CD4-positive, alpha-beta T cell (primary cell): ENCODE results near the gene GRIK1. TPM values are rescaled to one million over a fixed set of nuclear protein-coding genes. Genes with fewer than 3 reads are reported as not detected.

Experiments
- ATAC-seq: fragments of 200-7000 bp; cut with Tn5 transposase; one replicate; pipeline ENCODE4 v1.10.0; 2022; ENCODE audit warnings: mild to moderate bottlenecking; ENCODE audit not compliant: poor library complexity
- CTCF ChIA-PET: fragments of 350-600 bp; sonication (Branson Sonifier 250); formaldehyde crosslinking; loops from one replicate; lab custom pipeline; 2021; ENCODE audit warnings: antibody characterized with exemption, inconsistent platforms; lab: Charles Lee
- POLR2A ChIA-PET: fragments of 350-600 bp; sonication (Branson Sonifier 250); formaldehyde crosslinking; loops from one replicate; lab custom pipeline; 2021; ENCODE audit warnings: antibody characterized with exemption, inconsistent platforms; lab: Charles Lee
- DNase-seq, 14 experiments: peaks; one replicate each; pipeline ENCODE4 v3.0.0-alpha.2; 2013 to 2020; ENCODE audit warnings: mixed read lengths in 2 of 14
- H3K27ac ChIP-seq, 2 donors: one replicate each; pipeline versions ENCODE4 v1.5.1 to v1.7.0; 2013; ENCODE audit warnings: low read length in 2 of 2, low read depth in 1 of 2, mild to moderate bottlenecking in 1 of 2
- H3K27me3 ChIP-seq, 2 experiments: 1 replicate in 1 of 2; 2 replicates in 1 of 2; pipeline versions ENCODE4 v1.6.1 to v1.7.0; 2013; ENCODE audit warnings: low read length in 2 of 2, control low read depth in 1 of 2, mild to moderate bottlenecking in 1 of 2, moderate library complexity in 1 of 2; ENCODE audit not compliant: insufficient read depth in 2 of 2, control insufficient read depth in 1 of 2
- H3K36me3 ChIP-seq: one replicate; pipeline ENCODE4 v1.6.1; 2013; ENCODE audit warnings: low read length, control low read depth; ENCODE audit not compliant: insufficient read depth
- H3K4me1 ChIP-seq: one replicate; pipeline ENCODE4 v1.6.1; 2013; ENCODE audit warnings: low read length, control low read depth; ENCODE audit not compliant: insufficient read depth
- H3K4me3 ChIP-seq: one replicate; pipeline ENCODE4 v1.5.1; 2013; ENCODE audit warnings: mild to moderate bottlenecking, low read length, moderate library complexity
- H3K9me3 ChIP-seq, 2 experiments: 1 replicate in 1 of 2; 2 replicates in 1 of 2; pipeline versions ENCODE4 v1.6.1 to v1.7.0; 2013; ENCODE audit warnings: low read length in 2 of 2, mild to moderate bottlenecking in 2 of 2, control low read depth in 1 of 2, moderate library complexity in 1 of 2; ENCODE audit not compliant: control insufficient read depth in 1 of 2, insufficient read depth in 1 of 2
- H3K27ac Mint-ChIP-seq: one replicate; pipeline ENCODE4 v1.8.0; 2020; ENCODE audit warnings: mixed read lengths
- H3K27me3 Mint-ChIP-seq: one replicate; pipeline ENCODE4 v1.8.0; 2021; ENCODE audit warnings: mixed read lengths
- H3K36me3 Mint-ChIP-seq: one replicate; pipeline ENCODE4 v1.8.0; 2021; ENCODE audit warnings: low read depth, mixed read lengths
- H3K4me1 Mint-ChIP-seq: one replicate; pipeline ENCODE4 v1.8.0; 2021; ENCODE audit warnings: low read depth, mixed read lengths
- H3K4me3 Mint-ChIP-seq: one replicate; pipeline ENCODE4 v1.8.0; 2020; ENCODE audit warnings: mild to moderate bottlenecking, mixed read lengths
- H3K9me3 Mint-ChIP-seq: one replicate; pipeline ENCODE4 v1.8.0; 2020; ENCODE audit warnings: mixed read lengths
- intact Hi-C, 2 experiments: fragments of 100-400 bp; cut with DNase I in 1 of 2; cut with micrococcal nuclease in 1 of 2; formaldehyde crosslinking; loops; one replicate each; pipeline versions ENCODE4 v1.15.1 to v1.9.0; 2023 to 2025; cut with DNase I, micrococcal nuclease
- total RNA-seq, 174 experiments: library from RNA in 2 of 174; stranded (reverse) in 2 of 174; gene quantifications; one replicate each; pipeline ENCODE4 v1.2.3 and lab custom pipeline; 2021 to 2026
- TF ChIP-seq, protein P1 (sequence below): fragments of 200-600 bp; IDR thresholded peaks from one replicate; pipeline ENCODE4 v1.8.0; 2022; ENCODE audit warnings: antibody characterized with exemption, mild to moderate bottlenecking

The GRIK1 gene
- total RNA-seq, 2 experiments from 2014 or later = not detected

DNA sequence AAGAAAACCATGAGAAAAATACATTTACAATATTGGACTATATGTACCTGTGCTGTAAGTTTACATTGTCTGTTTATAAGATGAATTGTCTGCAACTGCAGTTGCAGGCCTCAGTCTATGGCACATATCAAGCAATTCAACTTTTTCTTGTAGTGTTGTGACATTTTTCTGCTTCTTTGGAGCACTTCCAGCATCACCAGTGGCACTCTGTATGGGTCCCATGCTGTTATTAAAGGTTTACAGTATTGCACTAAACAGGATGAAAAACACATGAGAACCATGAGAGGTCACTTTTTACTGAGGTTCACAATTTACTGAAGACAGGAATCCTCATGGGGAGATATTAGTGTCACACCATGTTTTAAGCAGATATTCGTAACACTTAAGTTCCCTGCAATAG lies 118.6 kb downstream of the GRIK1 start:
- Mint-ChIP-seq H3K27me3 (peaks cover 9% of the 10 kb centered on the region), H3K36me3 (no peaks in the 10 kb centered on the region), H3K9me3 (no peaks in the 10 kb centered on the region), H3K4me1 (no peaks in the 10 kb centered on the region), H3K4me3 (no peak overlapping the region), H3K27ac (no peak overlapping the region)
- Histone ChIP-seq H3K4me1 (no peaks in the 10 kb centered on the region), H3K9me3 (no peaks in the 10 kb centered on the region), H3K27me3 (no peaks in the 10 kb centered on the region), H3K4me3 (no peak overlapping the region), H3K27ac (no peak overlapping the region), H3K36me3 (no peaks in the 10 kb centered on the region)
- intact Hi-C loops = no loop called here
- DNase-seq (no peak), ATAC-seq (no peak)
- TF ChIP-seq, protein P1, sequence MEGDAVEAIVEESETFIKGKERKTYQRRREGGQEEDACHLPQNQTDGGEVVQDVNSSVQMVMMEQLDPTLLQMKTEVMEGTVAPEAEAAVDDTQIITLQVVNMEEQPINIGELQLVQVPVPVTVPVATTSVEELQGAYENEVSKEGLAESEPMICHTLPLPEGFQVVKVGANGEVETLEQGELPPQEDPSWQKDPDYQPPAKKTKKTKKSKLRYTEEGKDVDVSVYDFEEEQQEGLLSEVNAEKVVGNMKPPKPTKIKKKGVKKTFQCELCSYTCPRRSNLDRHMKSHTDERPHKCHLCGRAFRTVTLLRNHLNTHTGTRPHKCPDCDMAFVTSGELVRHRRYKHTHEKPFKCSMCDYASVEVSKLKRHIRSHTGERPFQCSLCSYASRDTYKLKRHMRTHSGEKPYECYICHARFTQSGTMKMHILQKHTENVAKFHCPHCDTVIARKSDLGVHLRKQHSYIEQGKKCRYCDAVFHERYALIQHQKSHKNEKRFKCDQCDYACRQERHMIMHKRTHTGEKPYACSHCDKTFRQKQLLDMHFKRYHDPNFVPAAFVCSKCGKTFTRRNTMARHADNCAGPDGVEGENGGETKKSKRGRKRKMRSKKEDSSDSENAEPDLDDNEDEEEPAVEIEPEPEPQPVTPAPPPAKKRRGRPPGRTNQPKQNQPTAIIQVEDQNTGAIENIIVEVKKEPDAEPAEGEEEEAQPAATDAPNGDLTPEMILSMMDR = no peak
- CTCF ChIA-PET = no interaction called here
- POLR2A ChIA-PET = no interaction called here

DNA sequence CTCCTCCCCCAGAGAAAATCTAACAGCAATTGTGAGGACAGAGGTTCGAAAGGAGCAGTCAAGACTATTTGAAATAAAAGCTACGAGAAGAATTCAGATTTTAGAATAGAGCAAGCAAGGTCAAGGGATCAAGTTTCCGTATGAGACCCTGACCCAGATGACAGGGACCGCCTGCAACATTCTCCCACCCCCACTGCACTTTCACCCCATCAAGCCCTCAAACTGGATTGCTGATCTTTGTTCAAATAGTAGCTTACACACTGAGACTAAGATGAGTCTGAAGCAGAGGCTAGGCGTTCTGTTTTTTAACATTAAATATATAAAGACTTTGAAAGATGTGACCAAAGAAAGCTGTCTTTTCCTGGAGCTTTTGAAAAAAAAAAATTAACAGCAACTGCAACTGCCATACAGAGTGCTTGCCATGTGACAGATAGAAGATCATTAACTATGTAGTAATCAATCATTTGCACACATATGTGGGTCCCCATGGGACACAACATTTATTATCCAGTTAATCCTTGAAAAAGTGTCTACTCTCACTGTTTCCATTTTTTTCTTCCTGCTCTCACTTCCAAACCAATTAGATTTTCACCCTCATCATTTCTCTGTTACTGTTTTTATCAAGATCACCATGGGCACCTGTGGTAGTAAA lies 120.0 kb downstream of the GRIK1 start:
- H3K27me3 Mint-ChIP-seq = peaks cover 5% of the 10 kb centered on the region

DNA sequence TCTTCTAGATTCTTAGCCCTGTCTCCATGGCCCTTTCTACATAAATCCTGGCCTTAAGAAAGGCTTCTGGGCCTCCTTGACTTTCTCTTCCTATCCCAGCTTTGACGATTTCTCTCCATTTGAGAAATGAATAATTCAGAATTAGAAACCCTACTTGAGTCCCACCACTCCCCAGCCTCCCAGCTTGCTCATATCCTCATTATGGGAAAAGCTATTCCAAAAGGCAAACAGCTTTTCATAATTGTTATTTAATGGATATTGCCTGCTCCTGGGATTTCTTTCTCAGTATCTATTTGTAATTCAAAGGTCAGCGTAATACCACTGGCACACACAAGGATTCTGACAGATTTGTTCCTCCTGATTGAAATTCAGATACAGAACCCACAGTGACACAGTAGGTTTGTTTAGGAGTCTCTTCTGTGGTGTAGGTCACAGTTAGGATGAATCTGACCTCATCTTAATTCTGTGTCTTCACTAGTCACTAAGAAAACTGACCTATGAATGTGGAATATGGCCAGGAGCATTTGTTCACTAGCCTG lies 121.3 kb downstream of the GRIK1 start:
- ATAC-seq (no peak), DNase-seq (no peak)
- peaks cover 6% of the 10 kb centered on the region for H3K27me3 Mint-ChIP-seq
- Histone ChIP-seq H3K27me3 (no peaks in the 10 kb centered on the region), H3K4me1 (no peaks in the 10 kb centered on the region), H3K9me3 (no peaks in the 10 kb centered on the region), H3K4me3 (no peak overlapping the region), H3K36me3 (no peaks in the 10 kb centered on the region), H3K27ac (no peak overlapping the region)
- no peak overlapping the region for H3K4me3 Mint-ChIP-seq
- intact Hi-C loops = no loop called here
- TF ChIP-seq, protein P1 = no peak
- no peaks in the 10 kb centered on the region for H3K4me1 Mint-ChIP-seq
- no peaks in the 10 kb centered on the region for H3K36me3 Mint-ChIP-seq
- ChIA-PET POLR2A (no interaction called here), CTCF (no interaction called here)
- H3K9me3 Mint-ChIP-seq = no peaks in the 10 kb centered on the region
- no peak overlapping the region for H3K27ac Mint-ChIP-seq

More for the DNA sequence above, 120.0 kb downstream of the GRIK1 start:
- Histone ChIP-seq H3K36me3 (no peaks in the 10 kb centered on the region), H3K27ac (no peak overlapping the region), H3K9me3 (no peaks in the 10 kb centered on the region), H3K27me3 (no peaks in the 10 kb centered on the region), H3K4me3 (no peak overlapping the region), H3K4me1 (no peaks in the 10 kb centered on the region)
- POLR2A ChIA-PET = no interaction called here
- intact Hi-C loops = no loop called here
- DNase-seq (no peak), ATAC-seq (no peak)
- CTCF ChIA-PET = interaction anchor here (1.1 kb wide), 1 partner anchor 9 kb away, joined by 4 read pairs; no protein-coding TSS in a partner anchor
- Mint-ChIP-seq H3K4me1 (no peaks in the 10 kb centered on the region), H3K27ac (no peak overlapping the region), H3K4me3 (no peak overlapping the region), H3K9me3 (no peaks in the 10 kb centered on the region), H3K36me3 (no peaks in the 10 kb centered on the region)
- TF ChIP-seq, protein P1 = no peak
